NCI-H2107 treated with DMSO at 0.1 percent for 48 hours (cell line): ENCODE data around the gene VPS9D1.

ENCODE experiments used
- DNase-seq: peaks from one replicate; lab custom pipeline; 2025; ENCODE audit not compliant: unreplicated experiment; lab: John Stamatoyannopoulos, UW

Gene VPS9D1, protein sequence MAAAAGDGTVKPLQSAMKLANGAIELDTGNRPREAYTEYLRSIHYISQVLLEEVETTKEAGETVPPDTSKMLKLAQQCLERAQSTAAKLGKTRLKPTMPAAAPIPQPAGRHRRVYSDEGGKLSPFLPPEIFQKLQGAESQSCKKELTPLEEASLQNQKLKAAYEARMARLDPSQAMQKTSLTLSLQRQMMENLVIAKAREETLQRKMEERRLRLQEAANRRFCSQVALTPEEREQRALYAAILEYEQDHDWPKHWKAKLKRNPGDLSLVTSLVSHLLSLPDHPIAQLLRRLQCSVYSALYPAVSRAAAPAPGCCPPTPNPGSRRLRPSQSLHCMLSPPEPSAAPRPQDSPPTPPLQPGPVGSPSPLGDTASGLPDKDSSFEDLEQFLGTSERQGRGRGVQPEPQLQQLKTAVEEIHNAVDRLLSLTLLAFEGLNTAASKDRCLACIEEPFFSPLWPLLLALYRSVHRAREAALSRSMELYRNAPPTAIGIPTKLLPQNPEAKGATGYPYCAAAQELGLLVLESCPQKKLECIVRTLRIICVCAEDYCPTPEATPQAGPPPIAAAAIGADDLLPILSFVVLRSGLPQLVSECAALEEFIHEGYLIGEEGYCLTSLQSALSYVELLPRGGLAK

DNA sequence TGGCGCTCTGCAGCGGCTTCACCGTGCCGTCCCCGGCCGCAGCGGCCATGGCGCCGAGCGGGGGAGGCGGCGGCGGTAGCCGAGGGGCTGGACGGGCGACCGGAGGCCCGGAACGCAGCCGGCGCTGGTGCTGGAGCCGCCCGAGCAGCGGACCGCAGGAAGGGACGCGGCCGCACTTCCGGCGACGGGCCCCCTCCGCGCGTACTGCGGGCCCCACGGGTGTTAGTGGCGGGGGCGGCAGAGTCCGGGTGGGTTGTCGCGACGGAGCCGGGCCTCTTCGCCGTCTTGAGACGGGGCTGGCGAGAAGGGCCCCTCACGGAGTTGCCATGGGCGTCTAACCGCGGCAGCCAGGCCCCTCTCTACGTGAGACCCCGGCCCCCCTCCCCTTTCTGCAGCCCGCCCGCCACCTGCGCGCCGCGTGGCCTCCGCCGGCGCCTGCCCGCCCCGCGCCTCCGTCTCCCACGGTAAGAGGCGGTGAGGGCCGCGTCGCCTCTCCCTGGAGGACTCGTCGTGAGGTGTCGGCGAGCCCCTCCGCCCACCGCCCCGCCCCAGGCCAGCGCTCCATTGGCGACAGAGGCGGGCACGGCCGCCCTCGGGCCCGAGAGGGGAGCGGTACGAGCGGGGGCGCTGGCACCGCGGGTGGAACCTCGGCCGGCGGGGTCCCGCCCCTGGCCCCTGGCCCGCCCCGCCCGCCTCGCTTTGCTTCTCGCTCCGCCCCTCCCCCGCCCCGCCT is at the start of gene VPS9D1, which contains the start of gene ZNF276:
VPS9D1 (minus strand) TSS at position 86 of the 733 bp plus-strand sequence; CDS start at position 49, 37 bp downstream.
ZNF276 (plus strand) TSS at position 725 of the 733 bp plus-strand sequence. CDS start 104 bp downstream, outside the sequence.
- DNase-seq: peak; percentile 20

DNA sequence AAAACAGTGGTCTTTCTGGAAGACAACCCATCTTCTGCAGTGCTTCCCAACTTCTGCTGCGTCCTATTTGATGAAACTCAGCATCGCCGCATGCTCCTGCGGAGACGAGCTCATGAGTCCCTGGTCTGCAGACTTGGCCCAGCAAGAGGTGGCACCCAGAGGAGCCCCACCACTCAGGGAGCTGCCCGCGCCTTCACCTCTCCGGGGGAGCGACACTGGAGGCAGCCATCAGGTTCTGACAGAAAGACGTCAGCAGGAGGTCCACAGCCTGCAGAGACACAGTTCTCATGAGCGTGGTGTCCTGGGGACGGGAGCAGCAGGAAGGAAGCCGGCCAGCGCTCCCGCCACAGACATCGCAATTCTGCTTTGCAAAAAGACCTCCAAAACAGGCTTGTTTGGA is 49.7 kb upstream of the VPS9D1 start:
- no peak for DNase-seq

DNA sequence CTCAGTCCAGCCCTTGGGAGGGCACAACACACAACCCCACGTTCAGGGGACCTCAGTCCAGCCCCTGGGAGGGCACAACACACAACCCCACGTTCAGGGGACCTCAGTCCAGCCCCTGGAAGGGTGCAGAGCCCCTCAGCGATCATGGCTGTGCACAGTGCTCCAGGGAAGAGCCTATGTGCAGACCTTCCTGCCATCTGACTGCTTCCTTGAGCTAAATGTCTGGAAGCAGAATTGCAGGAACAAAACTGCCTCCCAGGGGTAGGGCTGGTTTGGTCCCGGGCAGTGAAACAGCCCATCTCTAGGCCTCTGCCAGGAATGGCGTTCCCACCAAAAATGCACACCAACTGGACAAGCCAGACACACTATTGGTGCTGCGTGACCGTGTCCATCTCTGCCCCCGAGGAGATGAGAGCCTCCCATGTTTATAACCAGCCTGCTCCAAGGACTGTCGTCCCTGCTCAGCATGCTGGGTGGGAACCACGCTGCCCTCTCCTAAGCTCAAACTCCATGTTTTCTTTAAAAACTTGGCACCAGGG is 44.7 kb upstream of the VPS9D1 start:
- DNase-seq: no peak

DNA sequence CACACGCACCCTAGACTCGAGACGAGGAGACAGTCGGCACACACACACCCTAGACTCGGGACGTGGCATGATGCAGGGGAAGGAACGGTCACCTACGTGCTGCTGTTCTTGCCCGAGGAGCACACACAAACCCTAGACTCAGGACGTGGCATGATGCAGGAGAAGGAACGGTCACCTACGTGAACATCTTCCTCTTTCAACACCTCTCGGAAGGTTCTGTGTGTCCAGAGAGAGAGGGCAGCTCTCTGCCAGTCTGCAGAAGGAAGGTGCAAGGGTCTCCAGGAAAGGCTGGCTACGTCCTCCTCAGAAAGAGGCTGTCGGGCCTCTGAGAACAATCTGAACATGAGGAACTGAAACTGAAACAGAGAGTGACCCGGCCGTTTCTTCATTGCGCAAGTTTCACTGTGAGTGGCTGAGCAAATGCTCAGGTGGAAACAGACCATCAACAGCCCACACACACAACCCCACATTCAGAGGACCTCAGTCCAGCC is 44.1 kb upstream of the VPS9D1 start:
- no peak for DNase-seq

DNA sequence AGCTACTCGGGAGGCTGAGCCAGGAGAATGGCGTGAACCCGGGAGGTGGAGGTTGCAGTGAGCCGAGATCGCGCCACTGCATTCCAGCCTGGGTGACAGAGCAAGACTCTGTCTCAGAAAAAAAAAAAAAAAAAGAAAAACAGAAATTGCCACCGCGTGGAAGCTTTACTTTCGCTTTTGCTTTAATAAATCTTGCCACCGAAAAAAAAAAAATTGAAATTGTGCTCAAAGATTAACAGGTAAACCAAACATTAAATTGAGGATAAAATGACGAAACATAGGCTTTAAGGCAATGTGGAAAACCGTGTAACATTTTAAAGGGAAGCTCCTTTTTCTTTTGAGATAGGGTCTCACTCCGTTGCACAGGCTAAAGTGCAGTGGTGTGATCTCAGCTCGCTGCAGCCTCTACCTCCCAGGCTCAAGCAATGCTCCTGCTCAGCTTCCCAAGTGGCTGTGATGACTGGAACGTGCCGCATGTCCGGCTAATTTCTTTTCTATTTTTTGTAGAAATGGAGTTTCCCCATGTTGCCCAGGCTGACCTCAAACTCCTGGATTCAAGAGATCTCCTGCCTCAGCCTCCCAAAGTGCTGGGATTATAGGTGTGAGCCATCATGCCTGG is 40.7 kb upstream of the VPS9D1 start:
- no peak for DNase-seq

DNA sequence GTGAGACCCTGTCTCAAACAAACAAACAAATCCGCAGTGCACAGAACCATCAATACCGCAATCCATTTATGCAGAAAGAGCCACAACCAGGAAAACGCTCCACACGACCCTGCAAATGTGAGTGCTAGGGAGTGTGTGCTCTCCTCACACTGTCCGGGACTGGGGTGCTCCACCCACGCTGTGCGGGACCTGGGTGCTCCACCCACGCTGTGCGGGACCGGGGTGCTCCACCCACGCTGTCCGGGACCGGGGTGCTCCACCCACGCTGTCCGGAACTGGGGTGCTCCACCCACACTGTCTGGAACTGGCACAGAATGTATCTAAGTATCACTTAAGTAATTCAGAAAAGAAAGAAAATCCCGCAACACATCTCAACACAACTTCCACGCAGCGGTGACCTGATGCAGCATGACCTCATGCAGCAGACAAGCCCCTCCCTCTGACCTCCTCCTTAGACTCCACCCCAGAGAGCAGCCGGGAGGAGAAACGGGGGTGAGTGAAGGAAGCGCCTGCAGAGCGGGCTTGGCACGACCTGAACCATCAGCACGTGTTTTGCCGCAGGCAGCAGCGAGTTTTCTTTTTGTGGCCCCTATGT is 39.1 kb upstream of the VPS9D1 start:
- DNase-seq: no peak

DNA sequence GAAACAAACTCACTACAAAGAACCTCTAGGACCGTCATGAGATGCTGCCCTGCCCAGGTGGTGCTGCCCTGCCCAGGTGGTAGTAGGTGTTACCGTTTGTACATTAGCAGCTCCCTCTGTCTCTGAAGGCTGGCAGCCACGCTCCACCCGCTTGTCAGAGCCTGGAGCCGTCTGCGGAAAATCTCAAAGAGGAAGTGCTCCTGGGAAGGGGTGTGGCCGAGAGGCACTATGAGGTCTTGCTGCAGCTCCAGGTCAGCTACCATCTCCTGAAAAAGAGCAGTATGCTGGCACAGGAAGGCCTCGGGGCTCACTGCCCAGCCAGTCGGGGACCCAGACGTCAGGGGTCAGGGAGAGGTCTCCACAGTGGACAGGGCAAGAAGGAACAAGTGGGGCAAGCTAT is 28.9 kb upstream of the VPS9D1 start:
- no peak for DNase-seq

DNA sequence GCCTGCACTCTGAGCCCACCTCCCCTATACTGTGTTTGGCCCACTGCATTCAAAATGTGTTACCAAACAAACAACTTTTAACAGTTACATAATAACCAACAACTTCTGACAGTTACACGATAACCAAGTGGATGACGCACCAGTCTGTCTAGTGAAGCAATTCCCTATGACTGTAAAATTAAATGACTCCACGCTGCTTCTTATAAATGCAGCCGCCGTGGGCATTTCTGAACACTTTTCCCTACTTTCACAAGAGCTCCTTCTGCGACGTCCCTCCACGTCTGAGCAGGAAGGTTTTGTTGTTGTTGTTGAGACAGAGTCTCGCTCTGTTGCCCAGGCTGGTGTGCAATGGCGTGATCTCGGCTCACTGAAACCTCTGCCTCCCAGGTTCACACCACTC is 28.2 kb upstream of the VPS9D1 start:
- no peak for DNase-seq

DNA sequence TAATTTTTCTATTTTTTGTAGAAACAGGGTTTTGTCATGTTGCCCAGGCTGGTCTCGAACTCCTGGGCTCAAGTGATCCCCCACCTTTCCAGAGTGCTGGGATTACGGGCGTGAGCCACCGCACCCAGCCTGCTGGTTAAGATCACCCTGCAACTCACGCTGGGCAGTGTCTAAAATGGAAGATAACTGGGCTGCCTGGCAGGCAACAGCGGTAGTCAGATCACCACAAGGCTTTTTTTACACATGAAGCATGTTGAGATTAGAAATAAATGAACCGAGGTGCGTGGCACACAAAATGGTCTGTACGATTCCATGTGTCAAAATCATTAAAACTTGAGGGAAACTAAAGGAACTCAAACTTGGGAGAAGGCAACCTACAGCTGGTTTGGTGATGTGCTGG is 27.4 kb upstream of the VPS9D1 start:
- DNase-seq: no peak

DNA sequence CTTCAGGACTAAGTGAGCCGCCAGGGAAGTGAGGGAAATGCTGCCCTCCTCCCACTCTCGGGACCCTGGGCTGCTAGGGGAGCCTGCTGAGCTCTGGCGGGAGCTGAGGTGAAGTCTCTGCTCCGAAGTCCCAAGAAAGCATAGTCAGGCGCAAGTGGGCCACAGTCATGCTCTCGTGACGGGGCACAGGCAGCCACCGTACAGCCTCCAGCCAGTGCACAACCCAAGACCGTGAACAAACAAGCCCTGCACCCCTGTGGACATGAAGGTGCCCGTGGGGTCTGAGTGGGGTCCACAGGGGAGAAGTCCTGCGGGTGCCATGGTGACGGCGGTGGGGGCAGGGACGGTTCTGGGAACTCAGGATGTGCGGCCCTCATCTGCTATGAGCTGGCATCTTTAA is 25.3 kb upstream of the VPS9D1 start:
- no peak for DNase-seq

DNA sequence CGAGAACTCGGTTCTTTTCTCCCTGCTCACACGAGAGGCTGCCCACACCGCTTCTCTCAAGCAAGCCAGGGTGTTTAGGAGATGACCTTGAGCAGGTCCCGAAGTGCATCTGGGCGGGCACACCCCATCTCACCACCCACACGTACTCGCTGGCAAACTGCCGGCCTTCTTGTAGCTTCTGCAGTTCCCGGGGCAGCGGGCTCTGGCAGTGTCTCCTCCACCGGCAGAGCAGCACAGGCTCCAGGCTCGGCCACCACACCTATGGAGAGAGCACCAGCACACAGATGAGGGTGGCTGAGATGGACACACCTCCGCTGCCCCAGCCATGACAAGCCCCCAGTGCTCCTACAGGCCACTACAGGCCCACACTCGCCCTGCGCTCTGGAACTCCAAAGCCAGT is 24.1 kb upstream of the VPS9D1 start:
- DNase-seq: no peak

DNA sequence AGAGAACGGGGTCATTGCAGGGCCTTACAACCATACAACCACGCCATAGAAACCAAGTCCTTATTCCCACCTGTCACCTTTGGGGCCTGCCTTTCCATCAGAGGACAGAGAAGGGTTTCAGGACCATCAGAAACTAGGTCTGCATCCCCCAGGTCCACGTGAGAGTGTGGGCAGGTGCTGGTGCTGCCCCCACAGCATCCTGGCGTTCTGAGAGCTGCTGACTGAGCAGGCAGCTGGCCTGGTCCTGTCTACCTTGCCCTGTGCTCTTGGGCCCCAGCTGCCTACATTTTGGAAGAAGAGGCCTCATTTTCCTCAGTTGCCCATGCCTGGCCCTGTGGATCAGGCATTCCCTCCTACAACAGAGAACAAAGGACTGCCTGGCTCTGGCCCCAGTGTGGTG is 22.2 kb upstream of the VPS9D1 start:
- no peak for DNase-seq

DNA sequence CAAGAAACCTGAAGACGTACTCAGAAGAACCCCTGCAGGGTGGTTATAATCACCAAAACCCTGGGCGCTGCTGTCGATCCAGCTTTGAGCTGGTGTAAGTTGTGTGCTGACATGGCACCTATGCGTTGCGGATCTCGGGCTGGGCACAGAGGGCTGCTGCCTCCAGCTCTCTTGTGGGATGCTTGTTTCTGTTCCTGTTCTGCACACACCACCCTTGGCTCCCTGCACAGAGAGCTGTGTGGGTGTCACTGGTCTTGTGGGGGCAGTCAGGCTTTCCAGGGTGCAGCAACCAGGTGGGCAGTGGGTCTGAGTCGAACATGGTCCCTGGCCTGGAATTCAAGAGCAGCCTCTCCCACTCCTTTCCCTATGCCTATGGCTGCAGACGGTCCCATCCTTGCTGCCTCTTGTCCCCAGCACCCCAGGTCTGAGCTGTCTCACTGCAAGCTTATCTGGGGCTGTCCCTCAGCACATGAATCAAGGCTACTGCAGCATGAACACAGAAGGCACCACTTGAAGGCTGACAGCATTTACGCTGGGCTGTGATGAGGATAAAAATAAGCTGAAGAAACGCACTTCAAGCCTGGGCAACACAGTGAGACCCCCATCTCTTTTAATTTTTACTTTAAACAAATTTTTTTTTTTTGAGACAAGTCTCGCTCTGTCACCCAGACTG is 20.8 kb upstream of the VPS9D1 start:
- no peak for DNase-seq

DNA sequence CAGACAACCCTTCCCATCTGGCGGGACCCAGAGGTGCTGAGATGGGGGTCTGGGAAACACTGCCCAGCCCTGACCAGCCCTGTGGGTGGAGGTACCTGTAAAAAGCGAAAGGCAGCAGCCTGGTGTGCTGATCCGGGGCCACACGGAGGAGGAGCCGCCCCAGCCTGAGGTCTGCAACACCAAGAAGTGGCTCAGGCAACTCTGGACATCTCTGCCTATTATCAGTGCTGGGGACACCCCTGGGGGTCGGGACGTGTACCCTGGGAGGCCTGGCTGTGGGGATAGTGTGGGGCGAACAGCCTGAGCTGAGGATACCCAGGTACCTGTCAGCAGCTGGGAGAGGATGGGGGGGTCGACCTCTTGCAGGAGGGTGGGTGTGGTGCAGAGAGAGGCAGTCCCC is 18.7 kb upstream of the VPS9D1 start:
- no peak for DNase-seq

DNA sequence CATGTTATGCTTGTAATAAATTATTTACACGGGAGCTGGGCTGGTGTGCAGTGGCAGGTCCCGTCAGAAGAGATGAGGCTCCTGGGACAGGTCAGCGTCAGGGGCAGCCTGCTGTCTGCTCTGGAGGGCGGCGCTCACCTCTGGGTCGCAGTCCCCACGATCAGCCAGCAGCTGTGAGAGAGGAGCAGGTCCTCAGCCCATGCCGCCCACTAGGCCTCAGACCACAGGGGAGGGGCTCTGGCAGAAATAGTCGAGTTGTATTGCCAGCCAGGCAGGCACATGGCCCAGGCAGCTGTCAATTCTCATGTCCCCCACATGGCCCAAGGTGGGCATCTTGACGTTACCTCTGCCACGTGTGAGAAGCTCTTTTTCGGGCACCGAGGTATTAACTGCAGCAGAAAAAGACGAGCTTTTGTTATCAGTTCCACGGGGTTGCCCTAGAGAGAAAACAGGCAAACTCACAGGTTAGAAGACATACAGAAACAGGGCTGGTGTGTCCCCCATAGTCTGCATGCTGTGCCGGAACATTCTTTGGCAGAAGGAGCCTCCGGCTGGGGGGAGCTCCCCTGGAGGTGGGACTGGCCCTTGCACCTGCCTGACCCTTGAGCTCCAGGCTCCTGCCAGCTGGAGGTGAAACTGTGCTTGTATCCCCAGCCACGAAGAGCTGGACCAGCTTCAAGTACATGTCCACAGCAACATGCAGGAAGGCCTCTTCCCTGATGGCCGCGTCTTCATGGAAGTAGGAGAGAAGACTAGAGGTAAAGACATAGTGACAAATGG is 18.0 kb upstream of the VPS9D1 start:
- no peak for DNase-seq

DNA sequence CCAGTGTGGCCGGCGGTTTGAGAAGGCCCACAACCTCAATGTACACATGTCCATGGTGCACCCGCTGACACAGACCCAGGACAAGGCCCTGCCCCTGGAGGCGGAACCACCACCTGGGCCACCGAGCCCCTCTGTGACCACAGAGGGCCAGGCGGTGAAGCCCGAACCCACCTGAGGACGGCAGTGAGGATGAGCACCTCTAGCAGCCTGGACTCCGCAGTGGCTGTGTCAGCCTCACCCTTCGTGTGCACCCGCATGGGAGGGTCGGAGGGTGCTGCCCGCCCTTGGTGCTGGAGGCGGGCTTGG is 17.3 kb upstream of the VPS9D1 start:
- DNase-seq: no peak

DNA sequence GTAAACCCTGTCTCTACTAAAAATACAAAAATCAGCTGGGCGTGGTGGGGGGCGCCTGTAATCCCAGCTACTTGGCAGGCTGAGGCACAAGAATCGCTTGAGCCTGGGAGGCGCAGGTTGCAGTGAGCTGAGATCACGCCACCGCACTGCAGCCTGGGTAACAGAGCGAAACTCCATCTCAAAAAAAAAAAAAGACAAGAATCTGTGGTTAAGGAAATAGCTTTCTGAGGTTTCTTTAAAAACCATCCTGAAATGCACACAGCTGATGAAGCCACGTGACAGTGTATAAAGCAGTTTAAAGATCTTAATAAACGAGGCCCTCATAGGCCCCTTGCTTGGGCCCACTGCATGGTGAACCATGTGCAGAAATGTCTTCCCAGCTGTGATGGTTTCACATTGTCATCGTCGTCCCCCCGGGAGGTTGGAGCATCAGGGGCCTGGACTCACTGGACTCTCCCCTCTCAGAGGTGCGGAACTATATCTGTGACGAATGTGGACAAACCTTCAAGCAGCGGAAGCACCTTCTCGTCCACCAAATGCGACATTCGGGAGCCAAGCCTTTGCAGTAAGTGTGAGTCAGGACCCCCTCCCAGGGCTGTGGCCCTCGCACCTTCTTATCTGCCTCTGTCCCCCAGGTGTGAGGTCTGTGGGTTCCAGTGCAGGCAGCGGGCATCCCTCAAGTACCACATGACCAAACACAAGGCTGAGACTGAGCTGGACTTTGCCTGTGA is 16.8 kb upstream of the VPS9D1 start:
- DNase-seq: no peak

DNA sequence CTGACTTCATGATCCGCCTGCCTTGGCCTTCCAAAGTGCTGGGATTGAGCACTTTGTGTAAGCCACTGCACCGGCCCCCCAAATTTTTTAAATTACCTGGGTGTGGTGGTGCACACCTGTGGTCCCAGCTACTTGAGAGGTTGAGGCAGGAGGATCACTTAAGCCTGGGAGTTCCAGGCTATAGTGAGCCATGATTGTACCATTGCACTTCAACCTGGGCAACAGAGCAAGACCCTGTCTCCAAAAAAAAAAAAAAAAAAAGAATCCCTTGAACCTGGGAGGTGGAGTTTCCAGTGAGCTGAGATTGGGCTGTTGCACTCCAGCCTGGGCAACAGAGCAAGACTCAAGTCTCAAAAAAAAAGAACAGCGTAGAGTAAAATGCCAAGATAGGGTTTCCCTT is 15.9 kb upstream of the VPS9D1 start:
- no peak for DNase-seq

DNA sequence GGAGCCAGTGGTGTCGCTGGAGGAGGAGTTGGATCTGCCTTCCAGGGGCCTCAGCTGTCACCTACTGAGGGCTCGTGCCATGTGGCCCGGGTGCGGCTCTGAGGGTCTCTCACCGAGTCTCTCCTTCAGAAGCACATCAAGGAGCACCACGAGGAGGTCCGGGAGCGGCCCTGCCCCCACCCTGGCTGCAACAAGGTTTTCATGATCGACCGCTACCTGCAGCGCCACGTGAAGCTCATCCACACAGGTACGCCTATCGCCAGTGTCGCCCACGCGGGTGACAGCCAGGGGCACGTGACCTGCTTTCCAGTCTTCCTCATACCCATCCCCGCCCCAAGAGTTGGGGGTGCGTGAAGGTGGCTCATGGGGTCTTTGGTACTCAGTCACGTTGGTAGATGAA is 13.1 kb upstream of the VPS9D1 start:
- DNase-seq: no peak
